Measurements from ENCODE around the gene PRSS27.

The PRSS27 gene

DNA sequence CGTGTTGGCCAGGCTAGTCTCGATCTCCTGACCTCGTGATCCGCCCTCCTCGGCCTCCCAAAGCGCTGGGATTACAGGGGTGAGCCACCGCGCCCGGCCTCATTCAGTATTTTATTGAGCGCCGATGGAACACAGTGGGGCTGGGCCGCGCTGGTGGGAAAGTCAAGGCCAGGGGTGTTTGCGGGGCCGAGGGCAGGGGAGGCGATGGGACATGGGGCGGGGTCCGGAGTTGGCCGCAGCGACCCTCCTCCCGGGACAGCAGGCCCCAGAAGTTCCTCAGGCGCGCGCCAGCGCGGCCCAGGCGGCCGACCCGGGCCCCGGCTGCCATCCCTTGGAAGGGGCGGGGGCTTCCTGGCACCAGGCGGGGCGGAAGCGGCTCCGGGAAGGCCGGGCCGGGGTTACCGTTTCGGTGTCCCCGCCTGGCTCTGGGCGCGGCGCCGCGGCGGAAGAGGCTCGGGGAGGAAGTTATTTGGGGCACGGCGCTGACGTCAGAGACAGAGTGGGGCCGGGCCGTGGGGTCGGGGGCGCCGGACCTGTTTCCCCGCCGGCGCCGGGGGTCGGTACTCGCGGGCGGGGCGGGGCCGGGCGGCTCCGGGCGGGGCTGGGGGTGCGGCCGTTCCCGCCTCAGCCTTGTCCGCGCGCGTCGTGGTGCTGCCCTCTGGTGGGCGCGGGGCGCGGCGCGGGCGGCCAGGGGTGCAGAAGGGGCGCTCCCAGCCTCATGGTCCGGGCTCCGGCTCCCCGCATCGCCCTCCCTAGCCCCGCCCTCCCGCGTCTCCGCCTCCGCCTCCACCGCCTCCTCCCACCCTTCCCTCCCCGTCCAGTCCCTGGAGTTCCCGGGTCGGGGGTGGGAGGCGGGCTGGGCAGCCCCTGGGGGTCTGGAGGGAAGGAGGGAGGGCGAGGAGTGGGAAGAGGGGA is 952 bp upstream of the PRSS27 start:
- peak overlapping the region; percentile 48 for H3K27ac Mint-ChIP-seq
- peak overlapping the region; percentile 82 for H3K4me3 Mint-ChIP-seq
- TF ChIP-seq, protein P1, sequence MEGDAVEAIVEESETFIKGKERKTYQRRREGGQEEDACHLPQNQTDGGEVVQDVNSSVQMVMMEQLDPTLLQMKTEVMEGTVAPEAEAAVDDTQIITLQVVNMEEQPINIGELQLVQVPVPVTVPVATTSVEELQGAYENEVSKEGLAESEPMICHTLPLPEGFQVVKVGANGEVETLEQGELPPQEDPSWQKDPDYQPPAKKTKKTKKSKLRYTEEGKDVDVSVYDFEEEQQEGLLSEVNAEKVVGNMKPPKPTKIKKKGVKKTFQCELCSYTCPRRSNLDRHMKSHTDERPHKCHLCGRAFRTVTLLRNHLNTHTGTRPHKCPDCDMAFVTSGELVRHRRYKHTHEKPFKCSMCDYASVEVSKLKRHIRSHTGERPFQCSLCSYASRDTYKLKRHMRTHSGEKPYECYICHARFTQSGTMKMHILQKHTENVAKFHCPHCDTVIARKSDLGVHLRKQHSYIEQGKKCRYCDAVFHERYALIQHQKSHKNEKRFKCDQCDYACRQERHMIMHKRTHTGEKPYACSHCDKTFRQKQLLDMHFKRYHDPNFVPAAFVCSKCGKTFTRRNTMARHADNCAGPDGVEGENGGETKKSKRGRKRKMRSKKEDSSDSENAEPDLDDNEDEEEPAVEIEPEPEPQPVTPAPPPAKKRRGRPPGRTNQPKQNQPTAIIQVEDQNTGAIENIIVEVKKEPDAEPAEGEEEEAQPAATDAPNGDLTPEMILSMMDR (IDR thresholded peaks at IDR 0.05): peak; percentile 48
- peak; percentile 91 for DNase-seq
- H3K36me3 Mint-ChIP-seq (ENCODE audit: low read depth): no peaks in the 10 kb centered on the region
- H3K4me1 Mint-ChIP-seq: no peaks in the 10 kb centered on the region
- H3K9me3 Mint-ChIP-seq: no peaks in the 10 kb centered on the region
- H3K27me3 Mint-ChIP-seq (ENCODE audit: low read depth, poor library complexity): peaks cover 25% of the 10 kb centered on the region

DNA sequence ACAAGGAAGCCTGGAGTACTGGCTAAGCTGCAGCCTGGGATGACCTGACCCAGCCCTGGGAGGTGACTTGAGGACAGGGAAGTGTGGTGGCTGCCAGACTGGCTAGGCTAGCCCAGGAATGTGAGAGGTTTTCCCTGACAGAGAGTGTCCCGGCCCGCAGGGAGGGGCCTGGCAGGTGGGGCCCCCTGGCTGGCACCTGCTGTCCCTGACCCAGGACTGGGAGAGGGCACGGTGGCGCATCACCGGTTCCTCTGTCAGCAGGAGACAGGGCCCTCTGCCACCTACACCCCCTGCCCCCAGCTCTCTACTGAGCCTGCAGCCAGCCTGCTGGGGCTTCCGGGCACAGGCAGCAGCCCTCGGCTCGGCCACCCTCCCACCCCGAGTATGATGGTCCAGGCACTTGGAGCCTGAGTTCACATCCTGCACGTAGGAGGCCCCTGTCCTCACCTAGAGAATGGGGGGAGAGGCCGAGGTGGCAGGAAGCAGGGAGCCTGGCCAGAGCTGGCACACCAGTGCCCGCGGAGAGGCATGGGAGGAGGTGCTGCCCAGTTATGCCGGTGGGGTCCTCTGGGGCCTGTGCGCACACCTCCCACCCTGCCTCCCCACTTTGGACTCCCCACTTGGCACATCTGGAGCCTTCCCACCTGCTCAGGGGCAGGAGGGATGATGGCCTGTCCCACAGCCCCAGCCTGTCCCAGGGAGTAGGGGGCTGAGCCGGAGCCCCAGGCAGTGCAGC is 528 bp downstream of the PRSS27 start:
- H3K4me3 Mint-ChIP-seq: peak overlapping the region; percentile 48
- TF ChIP-seq, protein P1 (IDR thresholded peaks at IDR 0.05): no peak

DNA sequence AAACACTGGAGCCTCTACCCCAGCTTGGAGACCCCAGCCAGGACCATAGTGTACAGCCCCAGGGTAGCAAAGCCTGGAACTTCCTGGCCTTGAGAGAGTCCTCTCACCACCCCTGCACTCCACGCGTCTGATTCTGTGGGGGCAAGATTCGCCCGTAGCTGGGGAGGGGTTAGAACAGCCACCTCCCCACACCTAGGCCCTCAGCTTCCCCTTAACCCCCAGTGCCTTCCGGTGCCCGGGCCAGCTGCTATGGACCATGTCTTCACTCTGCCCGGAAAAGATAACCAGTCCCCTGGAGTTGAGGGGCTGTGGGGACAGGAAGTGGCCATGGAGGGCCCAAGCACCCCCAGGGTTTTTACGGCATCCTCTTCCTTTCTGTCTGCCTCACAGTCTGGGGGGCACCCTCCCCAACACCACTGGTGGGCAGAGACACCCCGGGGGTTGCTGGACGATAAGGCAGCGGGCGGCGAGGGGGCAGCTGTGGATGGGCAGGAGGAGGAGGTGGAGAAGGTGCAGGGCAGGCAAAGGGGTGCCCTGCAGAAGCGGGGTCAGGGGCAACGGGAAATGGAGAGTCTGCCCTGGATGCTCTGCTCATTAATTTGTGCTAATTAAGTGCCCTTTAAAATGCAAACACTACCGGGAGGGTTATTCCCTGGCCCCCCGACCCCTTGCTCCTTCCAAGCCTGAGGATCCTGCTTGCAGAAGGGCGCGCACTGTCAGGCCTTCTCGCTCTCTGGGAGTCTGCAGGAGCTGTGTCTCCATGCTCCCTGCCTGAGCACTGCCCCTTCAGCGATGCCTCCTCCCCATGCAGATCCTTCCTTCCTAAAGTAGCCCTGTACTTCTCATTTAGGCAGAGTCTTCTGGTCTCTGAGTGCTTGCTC is 2.4 kb downstream of the PRSS27 start:
- no peak overlapping the region for H3K4me3 Mint-ChIP-seq
- H3K4me1 Mint-ChIP-seq: no peaks in the 10 kb centered on the region

More for the DNA sequence above, 528 bp downstream of the PRSS27 start:
- H3K27ac Mint-ChIP-seq: no peak overlapping the region
- DNase-seq: no peak
- H3K4me1 Mint-ChIP-seq: no peaks in the 10 kb centered on the region
- peaks cover 33% of the 10 kb centered on the region for H3K27me3 Mint-ChIP-seq (ENCODE audit: low read depth, poor library complexity)
- no peaks in the 10 kb centered on the region for H3K36me3 Mint-ChIP-seq (ENCODE audit: low read depth)
- H3K9me3 Mint-ChIP-seq: no peaks in the 10 kb centered on the region

DNA sequence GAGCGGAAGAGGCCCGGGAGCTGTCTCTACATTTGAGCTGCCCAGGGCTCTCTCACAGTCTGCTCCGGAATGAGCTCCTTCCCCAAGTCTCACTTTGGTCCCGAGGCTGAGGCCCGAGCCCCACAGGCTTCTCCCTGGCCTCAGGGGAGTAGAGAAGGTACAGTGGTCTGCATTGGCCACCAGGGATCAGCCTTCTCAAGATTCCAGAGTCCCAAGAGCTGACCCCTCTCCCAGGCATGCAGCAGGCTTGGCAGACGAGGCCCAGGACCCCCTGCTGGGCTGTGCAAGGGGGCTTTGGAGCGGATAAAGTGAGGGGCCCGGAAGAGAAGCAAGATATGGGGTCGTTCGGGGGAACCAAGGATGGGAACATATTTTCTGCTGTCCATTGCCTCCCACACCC is 3.1 kb downstream of the PRSS27 start:
- Mint-ChIP-seq H3K27ac (no peak overlapping the region), H3K27me3 (ENCODE audit: low read depth, poor library complexity) (peaks cover 29% of the 10 kb centered on the region), H3K9me3 (no peaks in the 10 kb centered on the region), H3K4me1 (no peaks in the 10 kb centered on the region), H3K4me3 (no peak overlapping the region), H3K36me3 (ENCODE audit: low read depth) (no peaks in the 10 kb centered on the region)
- TF ChIP-seq, protein P1 (IDR thresholded peaks at IDR 0.05): no peak
- no peak for DNase-seq

More for the DNA sequence above, 2.4 kb downstream of the PRSS27 start:
- no peak overlapping the region for H3K27ac Mint-ChIP-seq
- no peaks in the 10 kb centered on the region for H3K36me3 Mint-ChIP-seq (ENCODE audit: low read depth)
- no peak for DNase-seq
- TF ChIP-seq, protein P1 (IDR thresholded peaks at IDR 0.05): no peak
- H3K9me3 Mint-ChIP-seq: no peaks in the 10 kb centered on the region
- peaks cover 32% of the 10 kb centered on the region for H3K27me3 Mint-ChIP-seq (ENCODE audit: low read depth, poor library complexity)

DNA sequence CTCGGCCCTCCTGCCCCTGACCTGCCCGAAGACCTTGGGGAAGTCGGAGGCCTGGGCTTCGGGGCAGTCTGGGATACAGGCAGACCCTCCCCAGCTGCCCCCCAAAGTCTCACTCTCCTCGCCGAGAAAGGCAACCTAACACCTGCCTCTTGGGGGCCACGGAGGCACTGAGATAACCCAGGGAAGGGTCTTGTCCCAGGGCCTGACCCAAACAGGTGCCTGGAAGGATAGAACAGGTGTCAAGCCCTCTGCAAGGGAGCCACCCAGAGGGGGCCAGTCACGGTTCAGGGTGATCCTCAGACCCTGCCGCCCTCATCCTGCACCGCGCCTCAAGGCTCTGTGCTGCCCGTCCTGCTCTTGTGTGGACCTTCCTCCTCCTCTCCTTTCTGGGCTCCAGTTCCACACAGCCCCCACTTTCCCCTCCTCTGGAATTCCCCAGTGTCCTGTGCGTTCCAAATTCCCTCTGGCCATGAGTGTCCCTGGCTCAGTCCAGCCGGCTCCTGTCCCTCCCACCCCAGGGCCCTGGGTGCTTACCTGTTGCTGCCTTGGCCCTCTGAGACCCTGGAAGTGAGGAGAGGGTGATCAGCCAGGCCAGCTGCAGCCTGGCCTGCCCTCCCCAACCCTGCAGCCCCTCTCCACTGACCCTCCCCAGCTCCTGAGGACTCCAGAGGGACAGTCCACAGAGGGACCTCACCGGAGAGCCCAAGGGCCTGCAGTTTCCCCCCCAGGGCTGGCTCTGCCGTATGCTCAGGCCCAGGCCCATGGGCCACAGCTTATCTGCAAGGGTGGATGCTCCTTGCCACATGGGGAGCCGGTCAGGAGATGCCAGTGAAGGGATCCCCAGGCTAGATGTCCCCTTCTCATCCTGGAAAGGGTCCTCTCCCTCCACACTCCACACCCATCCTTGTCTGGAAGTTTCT is 3.8 kb downstream of the PRSS27 start:
- Mint-ChIP-seq H3K27ac (no peak overlapping the region), H3K4me1 (no peaks in the 10 kb centered on the region), H3K27me3 (ENCODE audit: low read depth, poor library complexity) (peaks cover 29% of the 10 kb centered on the region), H3K9me3 (no peaks in the 10 kb centered on the region), H3K36me3 (ENCODE audit: low read depth) (no peaks in the 10 kb centered on the region), H3K4me3 (no peak overlapping the region)
- TF ChIP-seq, protein P1 (IDR thresholded peaks at IDR 0.05): no peak
- no peak for DNase-seq
